NCI-H69 (cell line): ENCODE results near the gene ARID1B.
A peak's percentile ranks its signal among the peaks of the same experiment; 100 is the strongest.
"Not testable (repeated sequence)": the region's sequence is repeated elsewhere in the genome, so short reads cannot be mapped to it uniquely, and the experiment has no call there.

Experiments
- DNase-seq: peaks from one replicate; lab custom pipeline; 2025; lab: John Stamatoyannopoulos, UW

The ARID1B gene

DNA sequence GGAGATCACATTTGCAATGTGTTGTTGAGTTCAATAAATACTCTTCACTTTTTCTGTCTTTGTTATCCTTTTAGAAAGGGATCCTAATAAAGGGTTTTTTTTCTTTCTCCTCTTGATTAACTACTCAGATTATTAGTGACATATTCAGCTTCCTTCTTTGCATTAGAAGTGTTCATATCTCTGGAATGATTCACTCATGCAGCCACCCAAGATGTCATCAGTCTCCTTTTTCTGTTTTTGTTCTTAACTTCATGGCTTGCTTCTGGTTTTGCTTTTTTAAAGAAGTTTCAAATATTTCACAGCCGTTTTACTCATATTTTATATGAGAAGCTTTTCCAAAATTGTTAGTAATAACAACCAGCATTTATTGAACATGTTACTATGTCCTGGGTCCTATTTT, 358.5 kb downstream of the ARID1B start:
- DNase-seq = no peak

DNA sequence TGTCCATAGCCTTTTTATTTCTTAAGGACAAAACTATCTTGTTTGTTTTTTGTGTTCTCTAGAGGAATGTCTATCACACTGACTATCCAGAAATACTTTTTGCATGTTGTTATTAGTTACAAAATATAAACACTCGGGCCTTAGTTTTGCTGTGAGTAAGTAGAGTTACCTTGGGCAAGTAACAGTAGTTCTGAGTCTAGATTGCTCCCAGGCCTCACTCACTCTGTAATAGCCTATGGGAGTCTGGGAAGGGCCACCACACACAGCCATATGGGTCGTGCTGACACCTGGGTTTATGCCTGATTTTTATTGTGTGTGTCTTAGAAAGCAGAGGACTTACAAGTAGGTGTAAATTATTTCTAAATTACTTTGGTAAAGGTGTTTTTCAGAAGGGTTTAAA, 360.3 kb downstream of the ARID1B start:
- DNase-seq = no peak

DNA sequence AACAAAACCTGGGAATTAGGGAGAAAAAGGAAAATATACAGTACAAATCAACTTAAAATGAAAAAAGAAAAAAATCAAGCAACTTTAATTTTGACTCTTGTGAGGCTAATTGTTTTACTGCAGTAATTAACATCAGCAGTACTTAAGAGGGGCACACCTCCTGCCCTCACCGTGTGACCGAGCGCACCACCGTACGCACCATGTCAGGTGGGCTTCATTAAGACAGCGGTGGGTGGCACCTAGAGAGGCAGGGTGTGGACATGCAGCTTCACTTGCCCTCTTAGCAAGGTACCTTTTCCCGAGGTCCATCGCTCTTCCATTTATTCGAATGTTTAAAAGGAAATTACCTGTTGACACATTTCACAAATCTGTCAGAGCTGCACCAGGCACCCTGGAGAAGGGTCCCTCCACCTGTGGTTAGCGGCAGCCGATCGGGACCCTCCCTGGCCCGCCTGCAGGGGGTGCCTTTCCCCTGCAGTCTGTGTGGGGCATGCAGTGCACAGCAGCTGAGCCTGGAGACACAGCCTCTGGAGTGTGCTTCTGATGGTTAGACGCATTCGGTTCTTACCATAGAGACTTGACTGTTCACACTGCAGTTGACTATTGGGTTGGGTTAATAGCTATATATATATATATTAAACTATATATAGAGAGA, 362.0 kb downstream of the ARID1B start:
- peak; percentile 34 for DNase-seq

DNA sequence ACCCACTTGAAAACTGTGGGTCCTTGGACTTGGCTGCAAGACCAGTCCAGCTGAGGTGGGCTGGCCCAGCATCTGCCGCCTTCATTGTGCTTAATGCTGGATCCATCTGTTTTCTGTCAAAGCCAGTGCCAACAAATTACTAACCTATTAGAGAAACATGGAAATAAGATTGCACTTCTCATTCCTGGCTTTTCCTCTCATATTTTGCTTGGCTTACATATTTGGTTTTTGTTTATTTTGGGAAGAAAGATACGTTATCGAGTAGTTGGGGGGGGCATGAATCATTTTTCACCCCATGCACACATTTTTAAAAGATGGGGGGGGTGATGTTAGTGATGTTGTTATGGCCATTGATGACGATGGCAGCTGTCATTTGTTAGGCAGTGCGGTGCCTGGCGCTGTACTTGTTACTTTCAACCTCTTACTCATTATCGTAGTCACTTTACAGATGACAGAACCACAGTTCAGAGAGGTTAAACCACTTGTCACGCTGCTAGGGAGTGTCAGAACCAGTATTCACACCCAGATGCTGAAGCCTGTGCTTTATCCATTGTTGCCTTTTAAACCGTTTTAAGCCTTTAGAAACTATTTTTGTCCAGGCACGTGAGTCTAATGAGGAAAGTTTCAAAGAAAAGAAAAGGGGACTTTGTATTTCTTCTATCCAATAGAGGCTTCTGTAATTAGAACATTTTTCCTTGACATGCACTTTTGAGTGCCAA, 366.2 kb downstream of the ARID1B start:
- DNase-seq = peak; percentile 75

DNA sequence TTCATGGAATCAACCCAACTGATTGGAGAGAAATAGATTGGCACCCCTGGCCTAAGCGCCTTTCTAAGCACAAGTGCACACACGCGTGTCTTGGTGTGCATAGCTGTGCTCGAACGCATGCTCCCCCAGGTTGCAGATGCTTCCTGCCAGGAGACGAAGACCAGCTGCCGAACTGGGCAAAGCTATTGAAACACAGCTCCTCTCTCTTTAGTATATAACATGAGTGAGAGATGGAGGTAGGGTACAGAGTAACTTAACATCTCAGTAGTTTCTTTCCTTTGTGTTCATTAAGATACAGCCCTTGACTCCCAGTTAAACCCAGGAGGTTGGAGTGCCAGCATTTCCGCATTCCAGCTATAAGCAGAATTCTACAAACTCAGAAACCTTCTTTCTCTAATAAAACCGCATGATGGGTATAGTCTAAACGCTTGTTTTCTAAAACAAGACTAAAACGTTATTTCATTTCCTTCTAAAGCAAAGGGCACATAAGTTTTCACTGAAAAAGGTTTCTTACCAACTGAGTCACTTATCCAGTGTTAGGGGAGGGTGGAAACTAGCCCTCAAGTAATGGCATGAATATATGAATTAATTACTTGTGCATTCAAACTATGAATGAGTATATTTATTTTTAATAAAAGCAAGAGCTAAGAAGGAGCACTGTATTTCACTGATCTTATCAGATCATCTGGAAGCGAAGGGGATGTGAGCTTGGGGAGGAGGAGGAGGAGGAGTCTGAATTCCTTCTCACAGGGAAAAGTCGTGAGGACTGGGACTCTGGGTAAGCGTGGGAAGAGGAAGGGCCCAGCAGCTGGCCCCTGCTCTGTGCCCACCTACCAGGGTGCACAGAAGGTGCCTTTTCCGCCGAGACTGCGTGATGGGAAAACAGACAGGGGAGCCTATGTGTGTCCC, 367.0 kb downstream of the ARID1B start:
- DNase-seq = no peak

DNA sequence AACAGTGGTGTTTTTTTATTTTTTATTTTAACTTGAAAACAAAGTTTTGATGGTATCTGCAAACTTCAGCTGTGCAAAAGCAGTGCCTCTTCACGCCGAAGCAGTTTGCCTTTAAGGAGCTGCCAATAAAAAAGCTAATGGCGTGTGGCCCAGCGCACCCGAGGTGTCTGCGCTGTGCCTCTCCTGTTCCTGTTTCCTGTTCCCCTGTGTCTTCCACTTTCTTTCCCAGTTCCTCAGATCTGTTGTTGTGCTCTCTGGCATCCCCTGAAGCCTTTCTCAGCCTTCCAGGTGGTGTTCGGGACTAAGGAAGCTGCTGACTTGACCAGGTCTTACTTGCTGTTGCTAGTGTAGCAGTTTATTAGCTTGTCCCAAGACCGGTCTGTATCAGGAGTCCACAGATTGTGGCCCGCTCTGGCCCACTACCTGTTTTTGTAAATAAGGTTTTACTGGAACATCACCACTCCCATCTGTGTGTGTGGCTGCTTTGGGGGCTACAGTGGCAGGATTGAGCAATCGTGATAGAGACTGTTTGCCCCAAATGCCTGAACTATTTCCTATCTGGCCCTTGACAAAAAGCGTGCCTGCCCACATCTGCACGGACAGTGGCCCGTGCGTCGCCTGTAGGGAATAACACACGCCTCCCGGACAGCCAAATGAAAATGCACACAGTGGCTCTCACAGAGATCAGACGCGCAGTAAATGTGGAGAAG, 367.8 kb downstream of the ARID1B start:
- no peak for DNase-seq

DNA sequence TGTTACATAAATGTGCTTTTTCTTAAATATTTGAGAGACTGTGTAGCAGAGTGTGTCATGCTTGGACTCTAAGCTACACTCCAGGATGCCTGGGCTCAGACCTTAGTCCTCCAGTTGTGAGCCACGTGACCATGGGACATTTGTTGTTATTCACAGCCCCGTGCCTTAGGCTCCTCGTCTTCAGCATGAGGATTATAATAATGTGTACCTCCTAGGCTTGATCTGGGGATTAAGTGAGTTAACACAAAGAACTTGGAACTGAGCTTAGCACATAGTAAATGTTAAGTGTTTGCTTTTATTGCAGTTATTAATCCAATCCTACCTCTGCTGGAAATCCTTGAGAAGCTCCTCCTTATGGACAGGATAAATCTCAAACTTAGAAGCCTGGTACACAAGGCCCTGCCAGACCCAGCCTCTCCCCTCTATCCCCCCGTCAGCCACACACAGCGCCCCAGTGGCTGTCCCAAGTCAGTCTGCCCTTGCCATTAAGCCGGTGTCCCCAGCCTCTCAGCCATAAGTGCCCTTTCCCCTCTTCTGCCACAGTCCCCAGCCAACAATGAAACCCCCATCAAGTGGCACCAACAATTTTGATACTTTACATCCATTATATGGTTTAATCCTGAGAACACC, 368.6 kb downstream of the ARID1B start:
- no peak for DNase-seq

DNA sequence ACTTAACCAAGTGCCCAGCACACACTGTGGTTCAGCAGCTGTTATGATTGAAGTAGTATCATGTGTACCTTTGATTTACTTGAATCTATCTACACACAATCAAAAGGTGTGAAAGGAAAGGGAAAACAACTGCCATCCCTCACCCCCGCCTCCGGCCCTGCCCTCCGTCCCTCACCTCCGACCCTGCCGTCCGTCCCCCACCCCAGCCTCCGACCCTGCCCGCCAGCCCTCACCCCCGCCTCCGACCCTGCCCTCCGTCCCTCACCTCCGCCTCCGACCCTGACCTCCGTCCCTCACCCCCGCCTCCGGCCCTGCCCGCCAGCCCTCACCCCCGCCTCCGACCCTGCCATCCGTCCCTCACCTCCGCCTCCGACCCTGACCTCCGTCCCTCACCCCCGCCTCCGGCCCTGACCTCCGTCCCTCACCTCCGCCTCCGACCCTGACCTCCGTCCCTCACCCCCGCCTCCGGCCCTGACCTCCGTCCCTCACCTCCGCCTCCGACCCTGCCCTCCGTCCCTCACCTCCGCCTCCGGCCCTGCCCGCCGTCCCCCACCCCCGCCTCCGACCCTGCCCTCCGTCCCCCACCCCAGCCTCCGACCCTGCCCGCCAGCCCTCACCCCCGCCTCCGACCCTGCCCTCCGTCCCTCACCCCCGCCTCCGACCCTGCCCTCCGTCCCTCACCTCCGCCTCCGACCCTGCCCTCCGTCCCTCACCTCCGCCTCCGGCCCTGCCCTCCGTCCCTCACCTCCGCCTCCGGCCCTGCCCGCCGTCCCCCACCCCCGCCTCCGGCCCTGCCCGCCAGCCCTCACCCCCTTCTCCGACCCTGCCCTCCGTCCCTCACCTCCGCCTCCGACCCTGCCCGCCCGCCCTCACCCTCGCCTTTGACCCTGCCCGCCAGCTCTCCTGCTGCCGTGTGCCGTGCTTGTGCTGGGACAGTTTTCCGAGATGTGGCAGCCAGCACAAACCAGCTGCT, 370.2 kb downstream of the ARID1B start:
- DNase-seq = not testable (repeated sequence)

DNA sequence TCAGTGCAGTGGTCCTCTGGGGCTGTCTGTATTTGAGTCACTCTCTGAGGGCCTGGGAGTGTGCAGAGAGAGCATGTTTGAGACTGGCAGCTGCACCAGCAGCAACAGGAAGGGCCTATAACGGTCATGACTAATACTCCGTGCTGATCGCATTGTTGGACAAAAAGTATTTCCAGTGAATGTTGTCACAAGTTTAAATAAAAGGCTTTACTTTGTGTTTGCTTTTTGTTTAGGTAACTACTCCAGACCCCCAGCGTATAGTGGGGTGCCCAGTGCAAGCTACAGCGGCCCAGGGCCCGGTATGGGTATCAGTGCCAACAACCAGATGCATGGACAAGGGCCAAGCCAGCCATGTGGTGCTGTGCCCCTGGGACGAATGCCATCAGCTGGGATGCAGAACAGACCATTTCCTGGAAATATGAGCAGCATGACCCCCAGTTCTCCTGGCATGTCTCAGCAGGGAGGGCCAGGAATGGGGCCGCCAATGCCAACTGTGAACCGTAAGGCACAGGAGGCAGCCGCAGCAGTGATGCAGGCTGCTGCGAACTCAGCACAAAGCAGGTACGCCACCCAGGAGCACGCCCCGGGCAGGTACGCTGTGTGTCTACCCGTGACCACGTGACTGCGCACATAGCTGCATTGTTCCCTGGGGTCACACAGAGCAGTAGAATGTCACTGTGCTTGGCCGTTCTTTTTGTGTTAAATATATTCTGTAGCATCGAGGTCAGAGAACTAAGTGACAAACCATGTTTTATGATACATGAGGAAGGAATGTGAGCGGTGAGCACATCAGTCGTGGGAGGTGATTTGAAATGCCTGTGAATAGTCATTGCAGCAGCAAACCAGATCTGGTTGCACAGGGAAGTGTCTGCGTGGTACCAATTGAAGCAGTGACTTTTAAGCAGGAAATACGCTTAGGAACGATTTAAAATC, 371.5 kb downstream of the ARID1B start:
- peak; percentile 94 for DNase-seq

DNA sequence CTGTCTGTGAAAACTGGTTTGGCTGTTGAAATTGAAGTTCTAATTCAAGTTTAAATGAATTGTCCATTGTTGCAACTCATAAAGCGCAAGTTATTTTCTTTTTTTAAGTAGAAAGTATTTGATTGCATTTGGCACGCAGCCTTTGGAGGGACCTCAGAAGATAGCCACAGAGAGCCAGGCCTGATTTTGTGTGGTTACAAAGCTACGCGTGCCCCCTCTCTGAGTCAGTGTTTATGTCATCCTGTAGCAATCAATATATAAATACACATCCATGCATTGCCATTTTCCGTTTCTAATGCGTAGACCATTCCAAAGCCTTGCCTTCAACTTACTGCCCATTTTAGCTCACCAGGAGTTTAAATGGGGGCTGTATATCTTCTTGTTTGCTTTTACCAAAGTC, 372.9 kb downstream of the ARID1B start:
- no peak for DNase-seq

DNA sequence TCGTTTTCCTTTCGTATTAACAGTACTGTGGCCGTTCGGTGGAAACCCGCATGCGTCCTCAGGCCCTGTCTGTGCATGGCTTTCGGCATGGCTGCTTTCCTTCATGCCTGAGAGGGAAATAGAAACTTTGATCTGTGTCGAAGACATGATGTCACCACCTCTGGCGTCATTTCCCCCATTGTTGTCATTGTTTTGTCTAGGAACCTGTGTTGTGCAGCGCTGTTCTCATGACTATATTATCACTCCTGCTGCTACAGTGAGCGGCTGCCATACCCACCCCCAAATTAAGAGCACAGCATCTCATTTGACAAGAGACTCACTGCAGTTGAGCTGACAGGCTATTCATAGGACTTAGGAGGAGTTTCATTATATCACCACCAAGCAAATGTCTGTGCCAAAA, 373.9 kb downstream of the ARID1B start:
- DNase-seq = no peak

DNA sequence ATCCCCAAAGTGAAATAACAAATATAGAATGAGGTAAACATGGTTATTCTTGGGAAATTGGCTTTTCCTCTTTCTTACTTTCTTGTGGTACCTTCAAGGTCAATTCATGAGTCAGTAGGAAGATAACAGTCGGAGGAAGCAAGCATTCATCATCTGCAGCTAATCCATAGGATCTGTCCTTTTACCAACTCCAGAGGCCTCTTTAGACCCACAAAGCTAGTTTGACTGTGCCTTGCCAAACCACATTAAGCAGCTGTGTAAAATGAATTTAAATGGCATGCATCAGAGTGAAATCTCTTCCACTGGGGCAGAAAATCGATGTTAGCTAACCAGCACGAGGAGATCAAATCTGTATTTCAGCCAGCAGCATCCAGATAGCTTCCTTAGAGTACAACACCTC, 374.8 kb downstream of the ARID1B start:
- DNase-seq = no peak

DNA sequence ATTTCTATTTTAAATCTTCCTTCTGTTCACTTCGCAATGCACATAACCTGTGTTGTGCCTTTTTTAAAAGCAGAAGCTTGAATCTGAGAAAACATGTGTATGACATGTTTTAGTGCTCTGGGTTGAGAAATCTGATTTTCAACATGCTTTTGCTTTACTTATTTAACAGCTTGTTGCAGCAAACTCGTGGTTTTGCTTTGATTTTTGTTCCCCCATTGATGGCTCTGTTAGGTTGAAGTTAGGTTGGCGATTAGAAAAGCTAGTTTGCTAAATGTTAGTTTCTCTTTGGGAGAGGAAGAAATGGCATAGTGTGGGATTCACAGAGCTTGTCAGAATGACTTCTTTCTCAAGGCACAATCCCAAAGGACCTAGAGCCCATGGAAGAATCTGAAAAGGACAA, 375.4 kb downstream of the ARID1B start:
- DNase-seq = no peak

DNA sequence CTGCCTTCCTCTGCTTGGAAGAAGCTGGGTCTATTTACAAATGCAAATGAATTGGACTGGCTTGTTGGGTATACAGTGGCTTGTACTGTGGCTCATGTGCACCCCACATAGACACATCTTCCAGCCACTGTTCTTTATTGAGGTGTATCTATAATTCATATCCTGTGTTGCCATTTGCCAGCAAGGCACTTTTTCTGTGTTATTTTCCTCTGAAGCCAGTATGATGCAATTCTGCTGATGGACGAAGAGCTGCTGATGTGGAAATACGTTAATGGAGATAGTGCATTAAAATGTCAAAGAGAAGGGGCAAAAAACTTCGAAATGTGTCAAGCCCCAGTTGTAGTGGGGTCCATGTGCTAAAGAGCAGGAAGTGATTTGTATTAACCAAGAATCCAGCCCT, 378.6 kb downstream of the ARID1B start:
- DNase-seq = no peak

DNA sequence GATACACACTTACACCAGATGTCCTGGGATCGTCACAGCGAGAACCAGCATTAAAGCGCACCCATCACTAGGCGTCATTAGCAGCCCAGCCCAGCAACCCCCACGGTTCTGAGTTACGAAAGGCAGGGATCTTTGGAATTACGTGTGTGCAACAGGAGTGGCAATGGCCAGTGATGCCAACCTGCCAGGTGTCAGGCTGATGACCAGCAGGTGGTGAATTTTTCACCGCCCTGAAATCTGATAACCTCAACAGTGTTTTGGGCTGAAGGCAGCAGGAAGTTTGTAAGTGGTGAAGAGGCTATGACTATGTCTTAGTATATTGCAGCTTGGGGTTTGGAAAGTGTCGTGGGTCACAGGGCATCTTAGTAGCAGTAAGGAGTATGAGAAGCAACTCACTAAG, 380.1 kb downstream of the ARID1B start:
- peak; percentile 74 for DNase-seq

DNA sequence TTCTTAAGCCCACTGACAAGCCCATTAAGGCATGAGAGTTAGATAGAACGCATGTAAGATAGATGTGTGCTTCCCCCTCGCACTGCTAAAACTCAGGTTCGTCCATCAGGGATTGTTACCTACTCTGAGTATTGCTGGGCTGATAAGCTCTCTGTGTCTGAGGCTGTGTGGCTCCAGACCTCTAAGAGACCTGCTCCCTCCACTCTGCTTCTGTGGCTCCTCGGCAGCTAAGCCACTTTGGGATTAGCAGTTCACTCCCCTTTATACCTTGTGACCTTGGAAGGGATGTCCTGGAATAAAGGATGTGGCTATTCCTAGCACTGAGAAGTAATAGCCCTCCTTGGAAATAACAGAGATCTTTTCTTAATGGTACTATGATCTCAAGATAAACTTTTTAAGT, 381.3 kb downstream of the ARID1B start:
- no peak for DNase-seq

DNA sequence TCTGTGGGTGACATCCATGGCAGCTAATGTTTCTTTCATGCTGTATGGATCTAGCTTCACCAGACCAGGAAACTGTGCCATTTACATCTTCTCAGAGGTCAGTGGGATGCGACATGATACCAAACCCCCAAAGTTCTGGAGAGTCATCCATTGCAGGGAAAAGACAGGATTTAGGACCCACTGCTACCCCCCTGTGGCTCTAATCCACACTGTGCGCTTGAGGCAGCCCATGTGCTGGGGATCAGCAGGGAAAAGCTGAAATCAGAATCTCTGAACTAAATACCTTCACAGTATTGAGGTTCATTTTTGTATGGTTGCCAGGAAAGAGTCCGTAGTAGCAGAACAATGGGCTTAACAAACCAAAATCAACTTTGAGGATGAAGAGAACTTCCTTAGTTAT, 381.7 kb downstream of the ARID1B start:
- DNase-seq = no peak

DNA sequence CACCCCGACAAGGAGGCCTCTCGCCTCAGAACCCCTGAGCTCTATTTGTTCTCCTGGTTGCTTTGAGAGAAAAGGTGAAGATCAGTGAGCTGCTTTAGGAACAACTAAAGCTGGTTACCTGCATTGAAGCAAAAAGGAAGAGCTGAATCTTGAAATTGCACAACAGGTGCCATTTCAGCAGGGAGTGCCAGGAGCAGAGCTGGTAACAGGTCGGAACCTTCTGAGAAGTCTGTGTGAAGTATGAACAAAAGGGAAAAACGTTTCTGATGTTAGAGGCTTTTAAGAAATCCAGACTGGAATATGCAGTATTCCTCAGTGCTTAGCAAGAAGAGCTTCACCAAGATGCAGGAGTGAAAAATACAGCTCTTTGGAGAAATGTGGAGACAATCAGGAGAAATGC, 382.2 kb downstream of the ARID1B start:
- DNase-seq = no peak

DNA sequence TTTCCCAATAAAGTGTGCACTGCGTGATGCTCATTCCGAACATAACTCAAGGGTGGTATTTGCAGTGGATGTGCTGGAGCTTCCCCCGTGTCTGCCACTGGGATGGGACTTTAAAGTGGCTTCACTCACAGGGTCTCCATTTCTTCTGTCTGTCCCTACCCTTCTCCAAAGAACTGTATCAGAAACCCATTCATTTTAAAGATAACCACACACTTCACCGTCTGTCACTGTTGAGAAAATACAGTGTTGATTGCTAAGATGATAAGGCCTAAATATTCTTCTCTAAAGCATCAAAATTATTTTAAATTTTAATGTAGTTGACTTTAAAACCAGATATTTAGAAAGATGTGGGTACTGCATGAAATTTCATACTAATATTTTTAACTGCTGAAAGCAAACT, 384.7 kb downstream of the ARID1B start:
- no peak for DNase-seq
